SKM-1 (cell line): Measurements from ENCODE around the gene UMPS.

Experiments used
- DNase-seq: peaks from one replicate; lab custom pipeline; 2025; ENCODE audit not compliant: unreplicated experiment; lab: John Stamatoyannopoulos, UW

The UMPS gene

GRCh38 chr3:124763206-124763605 lies 33.0 kb downstream of the UMPS start:
- no peak for DNase-seq

- no peak for DNase-seq
Observed at GRCh38 chr3:124763644-124764358, 33.5 kb downstream of the UMPS start.

- DNase-seq, result no peak
Observed at GRCh38 chr3:124764746-124765145, 34.5 kb downstream of the UMPS start.

- no peak for DNase-seq
Observed at GRCh38 chr3:124765197-124765840, 35.1 kb downstream of the UMPS start.

GRCh38 chr3:124766113-124767095 lies 36.2 kb downstream of the UMPS start:
- no peak for DNase-seq

- DNase-seq, result no peak
Observed at GRCh38 chr3:124767264-124767663, 37.0 kb downstream of the UMPS start.

- no peak for DNase-seq
Observed at GRCh38 chr3:124767691-124768090, 37.4 kb downstream of the UMPS start.

- DNase-seq, result no peak
Observed at GRCh38 chr3:124768812-124769211, 38.6 kb downstream of the UMPS start.

- no peak for DNase-seq
Observed at GRCh38 chr3:124769462-124769861, 39.2 kb downstream of the UMPS start.

- DNase-seq, result no peak
Observed at GRCh38 chr3:124770336-124771082, 40.3 kb downstream of the UMPS start.

GRCh38 chr3:124771083-124771445 lies 40.8 kb downstream of the UMPS start:
- no peak for DNase-seq

GRCh38 chr3:124772081-124772831 lies 42.0 kb downstream of the UMPS start:
- DNase-seq, result no peak

GRCh38 chr3:124773351-124774326 lies 43.4 kb downstream of the UMPS start:
- no peak for DNase-seq

- no peak for DNase-seq
Observed at GRCh38 chr3:124774327-124774718, 44.1 kb downstream of the UMPS start.

GRCh38 chr3:124774841-124775402 lies 44.7 kb downstream of the UMPS start:
- no peak for DNase-seq

- DNase-seq, result no peak
Observed at GRCh38 chr3:124775877-124776276, 45.6 kb downstream of the UMPS start.

- DNase-seq, result no peak
Observed at GRCh38 chr3:124776856-124777255, 46.6 kb downstream of the UMPS start.

- no peak for DNase-seq
Observed at GRCh38 chr3:124777762-124778470, 47.7 kb downstream of the UMPS start.
